Activated CD4-positive, alpha-beta T cell treated with anti-CD3 and anti-CD28 coated beads, Interleukin-2, amount 50 U/mL, for 16 hours (primary cell): ENCODE measurements around the gene RLN1.
A peak's percentile ranks its signal among the peaks of the same experiment; 100 is the strongest.
"Not testable (repeated sequence)": the region's sequence is repeated elsewhere in the genome, so short reads cannot be mapped to it uniquely, and the experiment has no call there.

Experiments used
- DNase-seq: peaks from one replicate; pipeline ENCODE4 v3.0.0-alpha.2; 2020

Gene RLN1

GRCh38 chr9:5338992-5339981 is at the start of gene RLN1:
Gene RLN1 (minus strand): TSS chr9:5339876. CDS start chr9:5339746, 130 bp downstream.
- DNase-seq, result not testable (repeated sequence)

- peak; percentile 89 for DNase-seq
These were observed 49.5 kb upstream of the RLN1 start for GRCh38 chr9:5389109-5389732.

DNA sequence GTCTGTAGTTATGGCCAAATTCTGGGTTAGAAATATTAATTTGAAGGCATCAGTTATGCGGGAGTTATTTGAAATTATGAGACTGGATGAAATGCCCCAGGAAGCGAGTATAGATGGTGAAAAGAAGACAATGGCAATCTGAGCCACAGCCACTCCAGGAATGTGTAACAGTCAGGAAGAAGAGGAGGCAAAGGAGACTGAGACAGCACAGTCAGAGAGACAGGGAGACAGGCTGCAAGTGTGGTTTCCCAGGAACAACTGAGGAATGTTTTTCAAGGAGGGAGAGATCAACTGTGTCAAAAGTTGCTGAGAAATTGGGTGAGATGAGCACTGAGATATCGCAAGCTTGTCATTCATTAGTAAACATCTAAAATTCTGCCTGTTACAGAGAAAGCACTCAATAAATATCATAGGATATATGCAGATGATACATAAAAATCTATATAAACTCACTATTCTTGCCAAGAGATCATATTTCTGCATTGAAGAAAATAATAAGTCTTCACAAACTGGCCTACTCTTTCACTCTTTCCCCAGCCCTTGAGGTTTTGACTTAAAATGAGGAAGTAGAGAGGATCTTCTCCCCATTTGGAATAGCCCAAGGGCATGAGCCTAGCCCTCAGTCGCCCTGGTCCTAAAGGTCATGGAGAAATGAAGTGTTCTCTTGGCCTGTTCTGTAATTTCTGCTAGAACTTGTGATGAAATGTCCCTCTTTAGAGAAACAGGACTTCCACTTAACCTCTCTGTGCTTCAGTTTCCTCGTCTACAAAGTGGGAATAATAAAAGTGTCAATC is 48.5 kb upstream of the RLN1 start:
- no peak for DNase-seq

- no peak for DNase-seq
These were observed 44.8 kb upstream of the RLN1 start for GRCh38 chr9:5384436-5384835.

DNA sequence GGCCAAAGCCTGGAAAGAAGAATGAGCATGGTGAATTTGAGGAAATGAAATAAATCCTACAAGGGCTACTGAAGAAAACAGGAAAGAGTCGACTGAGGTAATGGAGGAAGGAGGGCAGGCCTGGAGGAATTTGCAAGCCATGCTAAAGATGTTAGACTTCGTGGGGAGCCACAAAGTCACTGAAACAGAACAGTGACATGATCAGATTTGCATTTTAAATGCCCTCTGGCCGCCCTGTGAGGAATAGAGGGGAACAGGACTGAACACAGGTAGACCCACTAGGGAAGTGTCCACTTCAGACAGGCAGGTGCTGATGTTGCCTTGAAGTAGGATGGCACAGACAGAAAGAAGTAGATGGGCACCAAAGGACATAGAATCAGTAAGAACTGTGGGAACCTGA is 42.8 kb upstream of the RLN1 start:
- no peak for DNase-seq

- DNase-seq, result peak; percentile 48
These were observed 36.3 kb upstream of the RLN1 start for GRCh38 chr9:5375790-5376477.

GRCh38 chr9:5375091-5375490 is 35.4 kb upstream of the RLN1 start:
- DNase-seq, result peak; percentile 63

GRCh38 chr9:5364294-5365024 is 24.8 kb upstream of the RLN1 start:
- peak; percentile 79 for DNase-seq

DNA sequence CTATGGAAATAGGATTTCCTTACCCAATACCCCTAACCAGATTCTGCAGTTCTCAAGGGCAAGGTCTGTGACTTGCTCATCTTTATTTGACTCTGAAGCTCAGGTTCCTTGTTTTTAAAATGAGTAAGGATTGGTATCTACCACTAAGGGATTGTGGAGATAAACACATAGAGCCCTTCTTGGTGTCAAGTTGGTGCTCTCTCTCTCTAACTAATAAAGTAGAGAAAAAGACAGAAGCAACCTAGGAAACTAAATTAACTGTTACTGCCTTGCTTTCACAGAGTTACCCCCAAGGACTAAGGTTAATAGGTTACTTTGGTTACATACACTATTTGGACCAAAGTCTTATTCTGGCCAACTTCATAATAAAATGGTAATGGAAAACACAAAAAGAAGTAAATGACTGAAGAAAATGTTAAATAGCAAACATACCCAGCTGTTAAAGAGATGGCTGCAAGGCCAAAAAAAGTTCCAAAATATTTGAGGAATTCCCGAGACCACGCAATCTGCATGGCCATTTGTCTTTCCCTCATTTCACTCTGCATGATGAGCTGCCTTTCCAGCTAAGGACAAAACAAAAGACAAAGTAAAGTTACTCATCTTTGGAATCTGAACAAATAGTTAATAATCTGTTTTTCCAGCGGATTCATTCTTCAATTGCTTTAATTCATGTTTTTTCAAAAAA is 21.8 kb upstream of the RLN1 start:
- DNase-seq, result no peak

DNA sequence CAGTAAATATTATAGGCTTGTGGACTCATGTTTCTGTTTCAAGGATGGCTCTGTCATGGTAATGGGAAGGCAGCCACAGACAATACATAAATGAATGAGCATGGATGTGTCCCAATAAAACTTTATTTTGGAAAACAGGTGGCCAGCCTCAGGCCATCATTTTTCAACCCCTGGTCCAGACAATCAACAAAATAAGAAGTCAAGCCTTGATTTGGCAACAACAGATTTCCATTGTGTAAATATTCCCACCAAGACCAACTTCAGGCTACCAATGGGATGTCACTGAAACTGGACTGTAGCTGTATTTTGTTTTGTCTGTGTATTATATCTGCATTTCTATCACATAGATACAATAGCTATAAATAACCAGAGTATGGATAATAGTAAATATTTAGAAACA is 20.7 kb upstream of the RLN1 start:
- no peak for DNase-seq

GRCh38 chr9:5357431-5358105 is 17.9 kb upstream of the RLN1 start:
- DNase-seq, result no peak

GRCh38 chr9:5355817-5356216 is 16.1 kb upstream of the RLN1 start:
- no peak for DNase-seq

GRCh38 chr9:5355226-5355625 is 15.6 kb upstream of the RLN1 start:
- no peak for DNase-seq

DNA sequence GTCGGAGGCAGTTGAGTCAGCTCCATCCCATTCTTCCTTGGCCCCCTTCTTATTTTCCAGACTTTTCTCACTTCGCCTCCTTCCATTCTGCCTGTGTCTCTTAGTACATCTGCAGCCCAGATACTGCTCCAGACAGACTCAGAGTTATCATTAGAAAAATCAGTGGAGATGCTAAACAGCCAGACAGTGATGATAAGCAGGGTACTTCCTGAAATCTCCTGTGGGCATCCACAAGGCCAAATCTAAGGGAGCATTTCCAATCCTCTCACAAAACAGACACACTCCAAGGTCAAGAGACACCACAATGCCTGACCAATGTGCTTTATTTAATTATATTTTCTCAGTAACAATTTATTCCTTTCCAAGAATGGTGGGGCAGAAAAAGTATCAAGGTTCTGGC is 14.5 kb upstream of the RLN1 start:
- no peak for DNase-seq

DNA sequence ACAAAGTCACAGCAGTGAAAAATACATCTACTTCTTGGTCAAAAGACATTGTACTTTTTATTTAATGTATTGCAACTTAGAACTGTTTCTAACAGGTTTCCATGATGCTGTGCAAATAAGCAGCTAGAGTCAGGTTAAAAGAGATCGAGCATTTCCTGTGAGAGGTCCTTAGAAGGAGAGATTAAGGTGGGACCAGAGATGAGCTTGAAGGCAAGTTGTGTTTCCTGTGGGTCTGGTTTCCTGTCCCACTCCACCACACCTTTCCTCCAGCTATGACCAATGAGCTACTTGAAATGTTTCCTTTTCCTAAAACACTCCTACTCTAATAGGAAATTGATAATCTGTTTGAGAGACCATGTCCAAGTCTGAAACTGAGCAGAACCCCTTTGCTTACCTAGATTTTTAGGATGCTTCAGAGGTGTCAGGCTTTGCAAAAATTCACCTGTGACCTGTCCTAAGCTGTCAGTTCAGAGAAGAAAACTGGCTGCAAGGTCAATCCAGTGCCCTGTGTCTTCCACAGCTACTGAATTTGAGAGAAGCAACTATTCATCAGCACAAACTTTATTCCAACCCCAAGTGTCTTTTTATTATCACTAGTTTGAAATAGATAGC is 13.1 kb upstream of the RLN1 start:
- DNase-seq, result peak; percentile 38

DNA sequence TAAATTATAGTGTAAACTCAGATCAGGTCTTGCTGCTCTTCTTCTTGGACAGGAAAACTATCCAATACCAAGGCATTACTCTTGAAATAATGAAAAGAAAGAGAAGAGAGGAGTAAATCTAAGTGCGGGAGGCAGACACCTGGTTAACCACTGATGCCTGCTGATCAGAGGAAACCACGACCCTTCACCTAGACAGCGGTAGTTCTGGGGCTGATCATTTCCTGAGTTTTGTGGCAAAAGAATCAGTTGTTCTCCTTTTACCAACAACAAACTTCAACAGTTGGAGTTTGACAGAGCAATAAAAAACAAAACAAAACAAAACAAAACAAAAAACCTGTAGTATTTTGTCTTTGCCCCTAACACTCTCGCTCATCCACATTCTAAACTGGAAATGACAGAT is 3.0 kb downstream of the RLN1 start:
- peak; percentile 30 for DNase-seq

GRCh38 chr9:5331276-5331675 is 8.4 kb downstream of the RLN1 start:
- DNase-seq, result not testable (repeated sequence)

DNA sequence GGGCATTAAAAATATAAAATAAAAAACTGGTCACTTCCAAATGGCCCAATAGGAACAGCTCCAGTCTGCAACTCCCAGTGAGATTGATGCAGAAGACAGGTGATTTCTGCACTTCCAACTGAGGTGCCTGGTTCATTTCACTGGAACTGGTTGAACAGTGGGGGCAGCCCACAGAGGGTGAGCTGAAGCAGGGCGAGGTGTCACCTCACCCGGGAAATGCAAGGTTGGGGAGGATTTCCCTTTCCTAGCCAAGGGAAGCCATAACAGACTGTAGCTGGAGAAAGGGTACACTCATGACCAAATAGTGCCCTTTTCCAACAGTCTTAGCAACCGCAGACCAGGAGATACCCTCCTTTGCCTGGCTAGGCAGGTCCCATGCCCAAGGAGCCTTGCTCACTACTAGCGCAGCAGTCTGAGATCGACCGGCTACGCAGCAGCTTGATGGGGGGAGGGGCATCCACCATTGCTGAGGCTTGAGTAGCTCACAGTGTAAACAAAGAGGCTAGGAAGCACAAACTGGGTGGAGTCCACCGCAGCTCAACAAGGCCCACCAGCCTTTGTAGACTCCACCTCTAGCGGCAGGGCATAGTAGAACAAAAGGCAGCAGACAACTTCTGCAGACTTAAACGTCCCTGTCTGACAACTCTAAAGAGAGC is 12.7 kb downstream of the RLN1 start:
- DNase-seq, result peak; percentile 28

DNA sequence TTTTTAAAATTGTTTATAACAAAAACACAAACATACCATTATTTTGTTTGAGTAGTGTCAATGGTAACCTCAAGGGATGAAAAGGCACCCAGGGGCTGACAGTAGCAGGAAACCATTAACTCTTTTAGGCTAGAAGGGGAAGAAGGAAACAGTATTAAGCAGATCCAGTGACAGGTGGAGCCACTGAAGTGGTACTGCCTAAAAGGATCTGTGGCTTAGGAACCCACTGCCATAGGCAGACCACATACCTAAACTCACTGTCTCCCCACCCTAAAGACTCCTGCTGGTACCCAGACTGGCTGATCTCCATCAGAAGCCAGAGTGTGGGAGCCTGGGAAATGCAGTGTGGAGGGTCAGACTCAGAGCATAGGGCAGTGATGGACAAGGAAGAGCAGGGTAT is 13.5 kb downstream of the RLN1 start:
- no peak for DNase-seq

GRCh38 chr9:5321601-5322000 is 18.1 kb downstream of the RLN1 start:
- DNase-seq, result not testable (repeated sequence)
